ENCODE results near the gene EIF5.

- TF ChIP-seq CTCF (optimal IDR thresholded peaks at IDR 0.05 in 1 of 3, IDR thresholded peaks at IDR 0.05 in 1 of 3, conservative IDR thresholded peaks at IDR 0.05 in 1 of 3; ENCODE audit: extremely low read depth in 1 of 3, insufficient read depth in 2 of 3, low read length in 3 of 3) = no peak
- TF ChIP-seq EZH2 (IDR thresholded peaks at IDR 0.05; ENCODE audit: low read length) = no peak
Observed at GRCh38 chr14:103329401-103330347, 4.4 kb upstream of the EIF5 start.

Measured in keratinocyte (primary cell).